Measurements from ENCODE around the gene GAA.

GAA gene

GRCh38 chr17:80119271-80119791, 17.9 kb downstream of the GAA start:
- no peak for DNase-seq

- no peak for DNase-seq
Measured at GRCh38 chr17:80119839-80120238, 18.5 kb downstream of the GAA start.

GRCh38 chr17:80122026-80122575, 20.7 kb downstream of the GAA start:
- no peak for DNase-seq

- no peak for DNase-seq
Measured at GRCh38 chr17:80122926-80123505, 21.6 kb downstream of the GAA start.

GRCh38 chr17:80123791-80124190, 22.4 kb downstream of the GAA start:
- DNase-seq = no peak

GRCh38 chr17:80124351-80124981, 23.1 kb downstream of the GAA start:
- no peak for DNase-seq

- DNase-seq = no peak
Measured at GRCh38 chr17:80125656-80126448, 24.5 kb downstream of the GAA start.

- no peak for DNase-seq
Measured at GRCh38 chr17:80126449-80126715, 25.0 kb downstream of the GAA start.

GRCh38 chr17:80129006-80129565, 27.7 kb downstream of the GAA start:
- no peak for DNase-seq

- no peak for DNase-seq
Measured at GRCh38 chr17:80130992-80131391, 29.6 kb downstream of the GAA start.

GRCh38 chr17:80132906-80133625, 31.7 kb downstream of the GAA start:
- DNase-seq = no peak

GRCh38 chr17:80133626-80133970, 32.2 kb downstream of the GAA start:
- no peak for DNase-seq

GRCh38 chr17:80137131-80137530, 35.8 kb downstream of the GAA start:
- no peak for DNase-seq

- DNase-seq = no peak
Measured at GRCh38 chr17:80138856-80139426, 37.6 kb downstream of the GAA start.

- no peak for DNase-seq
Measured at GRCh38 chr17:80141463-80142165, 40.2 kb downstream of the GAA start.

- no peak for DNase-seq
Measured at GRCh38 chr17:80142929-80143328, 41.5 kb downstream of the GAA start.

GRCh38 chr17:80145076-80146075, 44.0 kb downstream of the GAA start:
- DNase-seq = no peak

- no peak for DNase-seq
Measured at GRCh38 chr17:80146121-80147034, 45.0 kb downstream of the GAA start.

- peak; percentile 53 for DNase-seq
Measured at GRCh38 chr17:80147035-80147822, 45.8 kb downstream of the GAA start, which contains the start of gene EIF4A3. Gene EIF4A3 (minus strand): TSS chr17:80147128. CDS start chr17:80146961, 167 bp downstream.
